Activated gamma-delta T cell treated with Interleukin-2 at 50 U/mL for 16 hours (primary cell): ENCODE data around the gene CPA2.

Experiments used
- DNase-seq: peaks from one replicate; pipeline ENCODE4 v3.0.0-alpha.2; 2020

Gene CPA2

DNA sequence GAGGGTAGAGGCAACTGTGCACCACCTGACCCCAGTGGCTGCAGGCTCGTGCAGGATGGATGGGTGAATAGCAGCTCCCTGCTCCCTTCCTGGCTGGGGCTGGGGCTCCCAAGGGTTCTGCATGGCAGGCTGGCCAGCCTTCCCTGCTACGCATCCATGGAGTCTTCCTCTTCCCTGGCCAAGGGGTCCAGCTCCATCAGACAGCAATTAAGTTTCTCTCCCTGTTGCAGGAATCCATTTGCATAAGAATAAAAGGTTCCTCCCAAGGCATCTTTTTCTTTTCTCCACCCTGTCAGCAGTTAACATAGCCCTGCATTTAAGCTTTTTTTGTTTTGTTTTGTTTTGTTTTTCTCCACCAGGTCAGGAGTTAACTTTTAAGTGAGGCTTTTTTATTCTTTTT is 10.0 kb upstream of the CPA2 start:
- DNase-seq: no peak

DNA sequence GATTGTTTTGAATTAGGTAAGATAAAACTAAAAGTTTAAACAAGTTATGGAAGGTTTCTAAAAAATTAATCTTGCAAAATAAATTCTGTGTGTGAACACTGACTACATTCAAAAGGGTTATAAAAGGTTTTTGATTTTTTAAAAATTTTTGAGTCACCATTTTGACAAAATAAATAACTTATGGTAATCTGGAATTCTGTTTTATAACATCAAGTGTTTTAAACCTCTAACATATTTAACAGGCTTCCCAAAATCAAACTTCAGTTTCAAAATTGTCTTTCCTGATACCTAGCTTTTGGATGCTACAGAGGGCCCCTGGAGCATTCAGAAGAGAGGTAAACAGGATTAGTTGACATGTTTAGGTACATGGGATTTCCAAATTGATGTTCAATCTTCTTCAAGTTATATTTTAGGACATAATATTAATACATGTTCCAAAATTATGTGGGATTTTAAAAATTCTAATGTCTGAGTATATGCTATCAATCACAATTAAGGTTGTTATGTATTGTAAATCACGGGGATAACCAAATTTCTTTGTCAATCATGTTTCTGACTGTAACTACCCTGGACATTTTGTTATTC is 8.1 kb upstream of the CPA2 start:
- DNase-seq: no peak

DNA sequence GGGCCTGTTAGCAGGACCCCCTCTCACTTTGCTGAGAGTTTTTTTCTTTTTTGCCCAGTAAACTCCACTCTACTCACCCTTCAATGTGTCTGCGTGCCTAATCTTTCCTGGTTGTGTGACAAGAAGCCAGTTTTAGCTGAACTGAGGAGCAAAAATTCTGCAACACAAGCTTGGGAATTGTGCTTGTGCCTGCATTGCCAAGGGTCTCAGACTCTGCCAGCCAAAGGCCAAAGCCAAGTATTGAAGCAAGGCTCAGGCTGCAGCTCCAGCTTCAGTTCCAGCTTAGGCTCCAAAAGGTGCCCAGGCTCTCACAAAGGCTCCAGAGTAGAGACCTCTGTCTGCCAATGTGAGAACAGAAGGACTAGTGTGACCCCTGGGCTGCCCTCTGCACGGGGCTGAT is 4.2 kb upstream of the CPA2 start:
- DNase-seq: no peak

DNA sequence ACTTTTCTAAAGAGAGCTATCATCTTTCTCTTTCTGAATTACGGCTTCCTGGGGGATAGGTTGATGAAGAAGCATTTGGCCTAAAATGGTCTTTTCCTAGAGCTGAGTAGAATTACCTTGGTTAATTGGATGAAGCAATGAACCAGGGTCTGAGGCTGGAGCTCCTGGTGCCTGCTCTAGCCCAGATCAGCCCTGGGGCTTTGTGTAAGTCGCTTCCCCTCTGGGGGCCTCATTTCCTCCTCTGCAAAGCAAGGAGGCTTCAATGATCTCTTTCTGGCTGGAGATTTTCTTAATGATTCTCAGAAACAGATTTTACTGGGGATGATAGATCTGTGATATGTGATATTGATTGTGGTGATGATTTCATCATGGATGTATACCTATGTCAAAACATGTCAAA is 3.5 kb upstream of the CPA2 start:
- DNase-seq: no peak

DNA sequence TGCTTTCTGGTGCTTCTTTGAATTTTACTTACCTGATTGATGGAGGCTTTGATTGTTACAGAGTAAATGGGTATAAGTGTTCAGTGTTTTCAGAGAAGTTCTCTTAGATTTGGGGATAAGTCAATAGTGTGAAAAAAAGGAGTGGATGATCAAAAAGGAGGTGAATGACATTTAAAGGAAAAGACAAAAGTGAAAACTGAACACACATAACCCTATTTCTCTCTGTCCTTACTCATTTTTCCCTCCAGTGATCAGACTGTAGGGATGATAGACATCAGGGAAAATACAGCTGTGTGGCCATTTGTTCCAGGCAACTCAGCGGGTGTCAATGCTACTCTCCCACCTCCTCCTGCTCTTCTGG is 278 bp downstream of the CPA2 start:
- no peak for DNase-seq

DNA sequence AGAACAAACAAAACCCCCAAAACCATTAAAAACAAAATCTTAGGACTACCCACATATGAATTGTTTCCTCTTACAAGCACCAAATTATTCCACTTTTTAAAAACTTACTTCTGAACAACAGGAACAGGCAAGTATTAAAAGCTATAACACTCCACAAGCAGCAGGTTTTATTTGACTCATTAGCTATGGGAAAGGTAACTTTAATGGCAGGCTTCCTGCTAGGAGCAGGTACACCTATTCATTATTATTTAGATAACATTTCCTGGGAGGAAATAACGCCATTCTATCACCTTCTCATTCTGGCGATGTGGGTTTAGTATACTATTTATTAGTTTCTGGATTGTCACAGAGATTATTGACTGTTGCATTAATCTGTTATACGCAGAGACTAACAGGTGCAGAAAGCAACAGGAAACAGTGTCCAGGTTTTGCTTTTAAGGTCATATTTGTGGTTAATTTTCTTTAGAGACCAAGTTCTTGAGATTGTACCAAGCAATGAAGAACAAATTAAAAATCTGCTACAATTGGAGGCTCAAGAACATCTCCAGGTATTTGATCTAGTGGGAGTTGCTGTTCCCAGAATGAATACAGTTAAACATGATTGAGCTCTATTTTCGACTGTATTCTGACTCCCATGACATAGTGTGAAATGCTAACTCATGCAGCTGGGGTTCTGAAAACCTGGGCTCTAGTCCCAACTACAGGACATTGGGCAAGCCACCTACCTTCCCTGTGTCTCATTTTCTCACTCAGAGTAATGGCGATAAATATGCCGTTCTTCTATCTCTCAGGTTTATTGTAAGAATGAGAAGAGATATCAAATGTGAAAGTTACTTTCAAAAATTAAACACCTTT is 2.0 kb downstream of the CPA2 start:
- DNase-seq: no peak

DNA sequence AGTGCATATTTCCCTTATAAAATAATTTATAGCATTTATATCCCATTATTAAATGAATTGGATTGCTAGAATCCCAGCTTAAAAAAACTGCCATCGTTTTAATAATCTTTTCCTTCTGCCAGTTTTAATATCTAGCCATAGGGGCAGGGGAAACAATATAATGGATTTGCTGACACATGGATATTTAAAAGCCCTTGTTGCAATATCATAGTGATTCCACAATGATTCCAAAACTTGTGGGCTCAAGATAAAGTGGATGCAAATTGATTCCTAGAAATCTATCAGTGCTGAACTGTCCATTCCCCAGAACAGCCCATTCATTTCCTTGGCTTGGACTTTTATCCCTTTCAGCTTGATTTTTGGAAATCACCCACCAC is 2.6 kb downstream of the CPA2 start:
- DNase-seq: no peak

DNA sequence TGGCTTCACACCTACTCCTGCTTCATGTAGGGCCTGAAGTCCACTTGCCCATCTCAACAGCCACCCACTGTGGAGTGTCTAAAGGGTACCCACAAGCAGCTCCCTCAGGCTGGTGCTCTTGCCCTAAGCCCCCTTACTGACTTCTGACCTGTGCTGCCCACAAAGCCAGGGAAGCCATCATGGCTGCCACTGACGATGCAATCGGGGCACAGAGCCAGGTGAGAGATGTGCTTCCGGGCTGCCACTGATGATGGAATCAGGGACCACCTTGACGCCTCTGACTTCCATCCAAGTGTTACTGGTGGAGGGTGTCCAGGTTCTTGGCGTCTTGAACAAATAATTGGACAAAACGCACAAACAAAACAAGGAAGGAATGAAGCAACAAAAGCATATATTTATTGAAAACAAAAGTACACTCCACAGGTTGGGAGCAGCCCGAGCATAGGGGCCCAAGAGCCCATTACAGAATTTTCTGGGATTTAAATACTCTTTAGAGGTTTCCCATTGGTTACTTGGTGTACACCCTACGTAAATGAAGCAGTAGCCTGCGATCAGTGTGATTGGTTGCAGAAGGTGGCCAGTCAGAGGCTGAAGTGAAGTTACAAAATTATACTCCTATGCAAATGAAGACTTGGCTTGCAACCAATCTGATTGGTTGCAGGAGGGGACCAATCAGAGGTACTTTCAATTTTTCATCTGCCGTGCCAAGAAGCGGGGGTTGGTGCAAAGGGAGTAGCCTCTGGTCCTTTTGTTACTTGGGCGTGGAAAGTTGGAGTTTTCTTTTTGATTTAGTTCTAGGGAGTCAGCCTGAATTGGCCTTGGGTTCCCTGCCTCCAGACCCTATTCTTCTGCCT is 4.5 kb downstream of the CPA2 start:
- DNase-seq: no peak

DNA sequence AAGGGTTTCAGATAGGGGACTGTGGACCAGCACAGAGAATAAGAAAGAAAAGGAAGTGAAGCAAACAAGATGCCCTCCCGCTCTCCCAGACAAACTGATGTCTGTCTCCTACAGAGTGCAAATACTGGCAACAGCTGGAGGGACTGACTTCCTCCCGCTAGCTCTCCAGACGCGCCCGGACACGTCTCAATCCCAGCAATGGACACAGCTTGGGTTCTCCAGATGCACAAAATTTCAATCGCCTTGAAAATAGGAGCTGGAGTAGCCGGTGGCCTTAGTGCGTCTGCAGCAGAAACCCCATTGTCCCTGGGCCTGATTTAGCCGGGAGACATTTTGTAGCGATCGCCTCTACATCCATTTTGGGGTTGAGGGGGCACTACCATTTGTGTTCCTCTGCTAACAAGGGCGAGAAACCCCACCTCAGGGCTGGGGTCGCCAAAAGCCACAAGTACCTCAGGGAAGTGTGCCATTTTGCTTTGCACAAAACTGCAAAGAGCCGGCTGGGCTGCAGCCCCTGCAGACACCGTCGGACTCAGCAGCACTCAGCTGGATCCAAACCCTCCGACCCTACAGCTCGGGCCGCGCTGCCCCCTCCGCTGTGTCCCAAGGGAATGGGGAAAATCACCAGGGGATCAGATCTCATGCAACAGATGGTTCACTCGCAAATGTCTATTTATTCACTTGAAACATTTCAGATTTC is 5.9 kb downstream of the CPA2 start:
- no peak for DNase-seq

DNA sequence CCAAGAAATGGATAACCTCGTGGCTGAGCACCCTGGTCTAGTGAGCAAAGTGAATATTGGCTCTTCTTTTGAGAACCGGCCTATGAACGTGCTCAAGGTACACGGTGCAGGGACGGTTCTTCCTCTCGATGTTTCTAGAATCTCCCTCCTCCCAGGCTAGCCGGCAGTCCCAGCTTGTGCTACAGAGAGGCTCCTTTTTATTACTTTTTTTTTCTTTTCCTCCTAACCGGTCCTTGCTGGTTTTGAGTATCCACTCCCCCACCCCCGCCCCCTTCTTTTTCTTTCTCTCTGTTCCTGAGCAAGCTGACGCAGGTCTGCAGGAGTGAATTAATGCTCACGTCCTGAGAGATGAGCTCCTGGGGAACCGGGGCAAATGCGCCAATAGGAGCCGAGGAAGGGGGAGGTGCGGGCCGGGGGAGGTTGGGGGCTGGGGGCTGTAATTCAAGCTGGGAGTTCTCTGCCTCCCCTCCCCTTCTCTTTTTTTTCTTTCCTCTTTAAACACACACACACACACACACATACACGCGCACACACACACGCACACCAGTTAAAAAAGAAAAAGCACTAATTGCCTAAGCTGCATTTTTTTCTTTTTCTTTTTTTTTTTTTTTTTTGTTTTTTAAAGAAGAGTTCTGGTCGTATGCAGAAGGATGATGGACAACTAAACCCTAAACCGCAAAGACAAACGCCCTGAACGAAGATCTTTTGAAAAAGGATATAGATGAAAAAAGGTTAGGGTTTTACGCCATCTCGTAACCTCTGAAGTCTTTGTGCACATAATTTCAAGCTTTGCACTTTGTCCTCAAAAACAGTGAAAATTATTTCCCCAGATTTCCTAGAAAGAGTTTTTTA is 6.6 kb downstream of the CPA2 start:
- DNase-seq: no peak

DNA sequence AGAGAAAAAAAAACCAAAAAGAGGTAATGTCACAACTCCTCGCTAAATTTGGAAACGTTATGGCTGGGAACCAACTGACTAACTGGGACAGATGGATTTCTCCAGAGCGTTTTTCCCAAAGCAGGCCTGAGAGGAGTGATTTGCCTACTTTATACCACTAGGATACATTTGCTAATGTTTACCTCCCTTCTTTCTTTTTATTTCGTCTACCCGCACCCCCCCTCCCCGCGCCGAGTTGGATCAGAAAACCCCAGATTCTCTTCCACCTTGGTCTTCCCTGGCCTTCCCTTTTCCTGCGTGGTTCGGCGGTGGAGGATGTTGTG is 7.2 kb downstream of the CPA2 start:
- no peak for DNase-seq

DNA sequence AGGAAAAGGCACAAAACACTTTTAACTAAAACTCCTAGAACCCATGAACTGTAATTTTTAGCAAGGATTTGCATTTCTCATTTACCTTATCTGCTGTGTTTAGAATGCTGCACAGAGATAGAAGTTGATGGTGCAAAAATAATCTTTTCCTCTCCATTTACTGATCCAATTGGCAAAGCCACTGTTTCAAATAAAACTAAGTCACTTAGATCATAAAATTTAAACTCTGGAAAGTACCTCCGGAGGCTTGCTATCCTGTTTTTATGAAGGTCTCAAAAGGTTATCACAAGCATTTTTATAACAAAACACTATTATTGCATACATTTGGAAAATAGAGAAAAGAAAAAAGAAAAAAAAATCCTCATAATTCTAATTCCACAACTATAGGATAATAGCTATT is 7.6 kb downstream of the CPA2 start:
- DNase-seq: no peak

DNA sequence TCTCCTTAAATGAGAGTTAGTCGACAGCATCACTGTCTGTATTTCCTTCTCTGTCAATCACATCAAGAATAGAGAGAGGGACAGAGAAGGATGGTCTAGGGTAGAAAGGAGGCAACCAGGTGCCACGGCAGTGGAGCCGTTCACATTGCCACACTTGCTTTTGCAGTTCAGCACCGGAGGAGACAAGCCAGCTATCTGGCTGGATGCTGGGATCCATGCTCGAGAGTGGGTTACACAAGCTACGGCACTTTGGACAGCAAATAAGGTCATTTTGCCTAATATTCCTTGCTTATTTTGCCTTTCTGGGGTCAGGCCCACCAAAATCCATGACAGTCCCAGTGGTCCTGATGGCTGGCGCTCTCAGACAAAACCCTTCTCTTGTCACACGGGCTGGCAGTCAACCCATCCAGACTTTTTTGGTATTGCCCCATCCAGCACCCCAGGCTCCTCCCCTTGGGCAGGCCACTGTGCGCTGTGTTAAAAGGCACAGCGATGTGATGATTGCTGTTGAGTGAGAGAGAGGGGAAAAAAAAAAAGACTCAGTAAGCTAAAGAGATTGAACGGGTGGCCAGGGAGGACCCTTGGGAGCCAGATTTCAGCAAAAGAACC is 8.4 kb downstream of the CPA2 start:
- DNase-seq: no peak

DNA sequence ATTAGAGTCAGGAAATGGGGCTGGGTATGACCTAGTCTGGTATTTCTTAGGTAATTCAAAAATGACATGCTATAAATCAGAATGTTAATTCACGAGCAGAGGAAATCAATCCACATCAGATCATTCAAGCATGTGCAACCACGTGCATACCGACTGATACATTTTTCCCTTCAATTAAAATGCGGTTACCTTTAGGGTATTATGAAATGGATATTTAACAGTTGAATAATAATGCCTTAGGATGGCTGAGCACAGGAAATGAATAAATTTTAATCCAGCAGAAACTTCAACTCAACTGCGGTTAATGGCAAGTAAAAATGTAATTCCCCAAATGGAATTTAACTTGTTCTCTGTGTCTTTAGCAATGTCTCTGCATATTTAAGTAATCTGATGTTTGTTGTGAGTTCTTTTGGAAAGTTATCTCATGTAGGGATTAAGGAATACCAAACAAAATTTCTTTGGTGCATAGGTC is 9.2 kb downstream of the CPA2 start:
- DNase-seq: no peak

DNA sequence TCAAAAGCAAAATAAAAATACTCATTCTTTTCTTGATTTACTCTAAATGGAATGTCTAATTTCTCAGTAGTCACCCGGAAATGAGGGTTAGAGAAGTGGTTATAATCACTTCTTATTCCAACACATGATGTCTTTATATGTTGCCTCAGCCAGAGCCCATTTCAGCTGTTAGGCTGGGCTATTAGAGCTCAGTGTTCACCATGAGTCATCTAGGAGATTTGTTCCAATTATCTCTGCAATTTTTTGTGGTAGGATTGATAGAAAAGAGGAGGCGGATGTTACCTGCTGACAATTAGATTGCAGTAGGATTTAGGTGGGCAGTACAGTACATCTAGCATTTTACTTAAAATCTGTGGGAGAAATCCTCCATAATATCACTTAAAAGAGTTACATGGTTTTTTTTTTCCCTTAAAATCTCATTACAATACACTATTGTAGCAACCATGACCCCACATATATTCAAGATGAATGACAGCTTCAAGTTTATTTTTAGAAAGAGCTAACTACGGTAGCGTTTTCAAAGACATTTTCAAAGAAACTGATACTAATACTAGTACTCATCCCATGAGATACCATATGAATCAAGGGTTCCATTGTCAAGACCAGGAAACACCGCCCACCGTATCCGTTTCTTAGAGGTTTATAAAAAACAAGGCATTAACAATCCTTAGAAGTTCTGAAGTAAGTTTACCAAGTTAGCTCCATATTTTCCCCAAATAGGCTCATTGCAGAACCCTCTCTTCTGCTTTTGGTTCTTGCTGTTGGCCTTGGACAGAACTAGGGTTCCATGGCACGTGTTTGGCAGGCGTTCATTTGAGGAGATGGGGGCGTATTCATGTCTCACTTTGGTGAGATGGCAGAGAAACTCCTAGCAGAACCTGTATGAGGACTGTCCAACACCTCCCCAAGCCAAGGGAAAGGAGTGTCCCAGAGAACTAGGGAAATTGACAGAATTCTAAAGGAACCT is 10.4 kb downstream of the CPA2 start:
- DNase-seq: no peak

DNA sequence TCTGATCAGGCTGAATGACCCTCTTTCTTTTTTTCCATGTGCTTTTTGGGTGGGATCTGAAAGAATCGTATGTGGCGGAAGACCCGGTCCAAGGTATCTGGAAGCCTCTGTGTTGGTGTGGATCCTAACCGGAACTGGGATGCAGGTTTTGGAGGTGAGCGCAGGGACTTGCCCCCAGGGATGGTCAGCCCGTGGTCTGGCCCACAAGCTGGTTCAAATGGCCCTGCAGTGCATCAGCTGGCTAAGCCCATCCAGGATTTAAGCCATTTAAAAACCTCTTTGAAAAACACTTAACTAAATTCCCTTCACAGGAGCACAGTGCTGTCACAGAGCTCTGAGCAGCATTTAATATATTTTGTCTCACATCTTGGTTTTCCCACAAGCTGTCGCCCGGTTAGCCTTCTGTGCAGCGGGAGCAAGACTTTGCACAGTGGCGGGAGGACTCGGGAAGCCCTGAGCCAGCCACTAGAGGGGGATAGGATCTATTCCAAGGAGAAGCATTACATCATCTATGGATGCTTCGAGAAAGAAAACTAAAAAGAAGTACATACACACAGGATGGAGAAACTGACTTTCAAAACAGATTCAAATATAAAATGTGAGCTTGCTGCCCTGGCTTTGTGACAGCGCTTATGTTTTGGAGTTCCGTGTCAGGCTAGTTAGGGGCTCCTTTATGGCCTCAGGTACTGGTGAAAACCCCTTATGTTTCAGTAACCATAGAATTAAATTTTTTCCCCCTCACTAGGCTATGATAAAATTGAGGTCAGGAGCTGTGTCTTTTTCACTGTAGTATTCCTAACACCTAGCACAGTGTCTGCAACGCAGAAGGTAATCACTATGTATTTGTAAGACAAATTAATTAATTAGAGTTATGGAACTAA is 11.3 kb downstream of the CPA2 start:
- DNase-seq: no peak

DNA sequence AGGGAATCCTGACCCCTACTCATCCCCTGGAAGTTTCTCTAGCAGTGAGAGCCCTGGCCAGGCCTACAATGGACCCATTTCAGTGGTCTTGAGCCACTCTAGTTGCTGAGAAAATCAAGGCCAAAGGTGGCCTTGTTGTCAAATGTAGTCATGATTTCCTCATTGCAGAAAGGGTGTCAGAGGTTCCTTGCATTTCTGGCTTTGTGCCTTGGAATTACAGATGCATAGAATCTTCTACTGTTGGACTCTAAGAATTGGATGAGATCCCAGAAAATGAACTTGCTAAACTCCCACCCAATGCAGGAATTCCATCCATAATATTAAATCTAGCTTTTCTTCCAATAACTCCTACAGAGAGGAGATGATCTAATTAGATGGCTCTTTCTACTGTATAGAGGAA is 12.2 kb downstream of the CPA2 start:
- DNase-seq: no peak

DNA sequence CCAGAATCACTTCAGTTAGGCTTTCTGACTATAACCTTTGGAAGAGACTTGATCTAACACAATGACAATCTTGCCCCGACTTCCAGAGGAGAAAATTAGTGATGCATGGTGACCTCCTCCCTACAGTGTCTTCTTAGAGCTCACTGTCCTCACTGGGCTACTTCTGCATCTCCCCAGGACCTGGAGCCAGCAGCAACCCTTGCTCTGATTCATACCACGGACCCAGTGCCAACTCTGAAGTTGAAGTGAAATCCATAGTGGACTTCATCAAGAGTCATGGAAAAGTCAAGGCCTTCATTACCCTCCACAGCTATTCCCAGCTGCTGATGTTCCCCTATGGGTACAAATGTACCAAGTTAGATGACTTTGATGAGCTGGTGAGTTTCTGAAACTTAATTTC is 12.6 kb downstream of the CPA2 start:
- no peak for DNase-seq

DNA sequence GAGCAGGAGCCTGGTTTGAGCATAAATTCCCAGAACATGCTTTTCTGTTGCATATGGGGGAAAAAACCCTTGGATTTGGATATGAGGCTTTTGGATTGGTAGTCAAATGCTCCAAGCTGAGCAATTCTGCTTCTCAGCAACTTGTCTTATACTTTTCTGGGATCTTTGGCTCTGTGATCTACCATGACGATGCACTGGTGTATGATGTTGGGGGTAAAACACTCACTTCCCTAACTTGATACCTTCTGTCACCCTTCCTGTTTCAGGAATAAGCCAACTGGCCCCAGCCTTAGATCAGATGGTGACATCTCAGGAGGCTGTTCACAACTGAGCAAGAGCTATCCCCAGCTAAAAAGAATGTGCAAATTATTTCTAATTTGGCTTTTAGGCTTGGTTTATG is 13.2 kb downstream of the CPA2 start:
- no peak for DNase-seq

DNA sequence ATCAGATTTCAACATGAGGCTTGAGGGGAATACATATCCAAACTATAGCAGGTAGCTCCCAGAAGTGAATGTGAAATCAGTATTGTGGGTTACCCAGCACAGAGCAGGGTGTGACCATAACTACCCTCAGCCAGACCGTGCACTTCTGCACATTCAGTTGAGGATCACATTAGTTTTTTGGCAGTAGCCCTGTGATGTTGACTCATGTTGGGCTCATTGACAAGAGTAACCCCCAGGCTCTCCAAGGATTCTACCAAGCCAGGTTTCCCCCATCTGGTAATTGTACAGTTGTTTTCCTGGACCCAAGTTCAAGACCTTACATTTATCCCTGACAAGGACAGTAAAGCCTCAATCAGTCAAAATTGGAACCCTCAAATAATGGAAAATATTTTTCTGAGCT is 14.6 kb downstream of the CPA2 start:
- DNase-seq: no peak
